GM12878 (cell line): ENCODE measurements around the gene C10orf90. TPM values are rescaled to one million over a fixed set of nuclear protein-coding genes. Genes with fewer than 3 reads are reported as not detected.

Source experiments
- ATAC-seq: fragments of 200-7000 bp; cut with Tn5 transposase; 3 replicates; pipeline ENCODE4 v1.9.1; 2020; ENCODE audit warnings: mild to moderate bottlenecking, moderate library complexity
- BruUV-seq: library from RNA; stranded (reverse); fragments of 400-500 nt; replicated peaks from 2 replicates; lab custom pipeline; 2021; lab: Mats Ljungman, UMichigan
- CTCF ChIA-PET: fragments of 300-600 bp; sonication (Branson Sonifier 250); formaldehyde crosslinking; extraction: SDS; loops from one replicate; lab custom pipeline; 2021; ENCODE audit warnings: inconsistent platforms; lab: Yijun Ruan, JAX
- POLR2A ChIA-PET: fragments of 350-600 bp; formaldehyde crosslinking; extraction: SDS; loops from one replicate; lab custom pipeline; 2021; ENCODE audit warnings: inconsistent platforms; lab: Charles Lee
- RAD21 ChIA-PET: fragments of 300-600 bp; sonication (Branson Sonifier 250); formaldehyde crosslinking; loops from one replicate; lab custom pipeline; 2023; ENCODE audit warnings: antibody characterized with exemption; ENCODE audit not compliant: unreplicated experiment; lab: Charles Lee
- SMC1A ChIA-PET: fragments of 300-600 bp; sonication (Branson Sonifier 250); formaldehyde crosslinking; loops from one replicate; lab custom pipeline; 2023; ENCODE audit not compliant: unreplicated experiment, uncharacterized antibody; lab: Charles Lee
- DNase-seq: peaks from one replicate; pipeline ENCODE4 v3.0.0-alpha.2; 2011; ENCODE audit warnings: low read depth, low spot score
- FAIRE-seq: peaks from 3 replicates; lab custom pipeline; 2011; peaks lifted over from hg19 to GRCh38; lab: Jason Lieb, UNC
- H2AFZ ChIP-seq: 2 replicates; pipeline ENCODE4 v1.6.0; 2011; ENCODE audit warnings: low read depth, low read length, control low read depth; ENCODE audit not compliant: control insufficient read depth
- H3K27ac ChIP-seq: 2 replicates; pipeline ENCODE4 v1.5.1; 2011; ENCODE audit warnings: control low read depth; ENCODE audit not compliant: control insufficient read depth, insufficient read depth
- H3K27me3 ChIP-seq, 2 experiments: replicated peaks in 1 of 2; 2 replicates each; pipeline versions ENCODE4 v1.6.0 to v1.6.1; 2011; ENCODE audit warnings: low read length in 1 of 2; ENCODE audit not compliant: control insufficient read depth in 2 of 2, insufficient read depth in 2 of 2
- H3K36me3 ChIP-seq, 2 experiments: 2 replicates each; pipeline ENCODE4 v1.5.1; 2011; ENCODE audit warnings: low read length in 1 of 2; ENCODE audit not compliant: control insufficient read depth in 2 of 2, insufficient read depth in 2 of 2
- H3K4me1 ChIP-seq: 2 replicates; pipeline ENCODE4 v1.6.1; 2011; ENCODE audit warnings: mild to moderate bottlenecking, low read length, moderate library complexity, mixed read lengths; ENCODE audit not compliant: control insufficient read depth, insufficient read depth
- H3K4me2 ChIP-seq: 2 replicates; pipeline ENCODE4 v1.6.0; 2011; ENCODE audit warnings: control low read depth; ENCODE audit not compliant: control insufficient read depth, insufficient read depth
- H3K4me3 ChIP-seq: fragments of 200-600 bp; sonication (generic); 2 replicates; pipeline ENCODE4 v1.5.1; 2016
- H3K79me2 ChIP-seq: 2 replicates; pipeline ENCODE4 v1.6.0; 2011; ENCODE audit warnings: low read length; ENCODE audit not compliant: control insufficient read depth, insufficient read depth
- H3K9ac ChIP-seq: 2 replicates; pipeline ENCODE4 v1.8.0; 2011; ENCODE audit warnings: low read length, control low read depth, mixed read lengths; ENCODE audit not compliant: control insufficient read depth, insufficient read depth
- H3K9me3 ChIP-seq: replicated peaks from 3 replicates; pipeline ENCODE4 v1.5.1; 2011; ENCODE audit warnings: mild to moderate bottlenecking, low read length; ENCODE audit not compliant: control insufficient read depth, insufficient read depth
- H4K20me1 ChIP-seq: 2 replicates; pipeline ENCODE4 v1.6.0; 2011; ENCODE audit not compliant: control insufficient read depth, insufficient read depth
- DPF2 ChIP-seq: fragments of 450-650 bp; IDR thresholded peaks from 2 replicates; pipeline ENCODE4 v1.6.1; 2017; ENCODE audit warnings: mild to moderate bottlenecking
- MTA3 ChIP-seq: IDR thresholded peaks from 2 replicates; pipeline ENCODE4 v1.6.1; 2012; ENCODE audit warnings: low read length, inconsistent platforms, borderline replicate concordance
- NFXL1 ChIP-seq: fragments of 450-650 bp; IDR thresholded peaks from 2 replicates; pipeline ENCODE4 v1.6.1; 2017; ENCODE audit warnings: antibody characterized with exemption, mild to moderate bottlenecking, borderline replicate concordance
- PRDM15 ChIP-seq: fragments of 450-650 bp; formaldehyde crosslinking; IDR thresholded peaks from 2 replicates; pipeline ENCODE4 v1.4.0; 2020; ENCODE audit warnings: mild to moderate bottlenecking, moderate library complexity
- ZNF622 ChIP-seq: fragments of 450-650 bp; IDR thresholded peaks from 2 replicates; pipeline ENCODE4 v1.6.1; 2017; ENCODE audit warnings: mild to moderate bottlenecking, inconsistent platforms
- WGBS: methylation state at CpG from one replicate; pipeline ENCODE4 v1.1.6; 2016; ENCODE audit warnings: low lambda C conversion rate; ENCODE audit not compliant: insufficient replicate concordance, insufficient coverage; ENCODE audit errors: missing lambda C conversion rate; 5-methylcytosine and 5-hydroxymethylcytosine counted together
- in situ Hi-C: fragments of 300-500 bp; cut with MboI; formaldehyde crosslinking; loops from 9 replicates; pipeline ENCODE4 v1.14.3; 2018; ENCODE audit warnings: mixed read lengths
- intact Hi-C: fragments of 100-400 bp; cut with micrococcal nuclease; formaldehyde crosslinking; loops from one replicate; pipeline ENCODE4 v1.14.2; 2022; ENCODE audit not compliant: unreplicated experiment
- polyA plus RNA-seq, 11 experiments: library from polyadenylated mRNA; depleted of rRNA in 4 of 11; unstranded in 6 of 11; stranded (reverse) in 5 of 11; fragments of >200 nt; fragmentation: Nextera tagmentation in 4 of 11; fragmentation: Illumina TruSeq in 1 of 11; extraction: Ambion mirVana in 4 of 11; extraction: Trizol in 1 of 11; gene quantifications; 1 replicate in 1 of 11; 2 replicates in 10 of 11; pipeline versions ENCODE4 v1.2.1 to v1.2.3, GENCODE V29; 2011 to 2016; ENCODE audit warnings: inconsistent platforms in 2 of 11, missing spikeins in 2 of 11, low read depth in 1 of 11
- total RNA-seq, 4 experiments: library from RNA; depleted of rRNA in 3 of 4; stranded (reverse); fragments of >200 nt in 3 of 4; fragmentation: Illumina TruSeq in 1 of 4; extraction: Trizol in 1 of 4; gene quantifications; 2 replicates each; pipeline versions ENCODE4 v1.2.1 to v1.2.3, GENCODE V29; 2013 to 2021

Gene C10orf90
- total and polyA plus RNA-seq, 10 of the 15 experiments (the other 5 are each of a cell fraction or from before 2014, with no cell fraction given), result 0.04 TPM; not detected in 9

DNA sequence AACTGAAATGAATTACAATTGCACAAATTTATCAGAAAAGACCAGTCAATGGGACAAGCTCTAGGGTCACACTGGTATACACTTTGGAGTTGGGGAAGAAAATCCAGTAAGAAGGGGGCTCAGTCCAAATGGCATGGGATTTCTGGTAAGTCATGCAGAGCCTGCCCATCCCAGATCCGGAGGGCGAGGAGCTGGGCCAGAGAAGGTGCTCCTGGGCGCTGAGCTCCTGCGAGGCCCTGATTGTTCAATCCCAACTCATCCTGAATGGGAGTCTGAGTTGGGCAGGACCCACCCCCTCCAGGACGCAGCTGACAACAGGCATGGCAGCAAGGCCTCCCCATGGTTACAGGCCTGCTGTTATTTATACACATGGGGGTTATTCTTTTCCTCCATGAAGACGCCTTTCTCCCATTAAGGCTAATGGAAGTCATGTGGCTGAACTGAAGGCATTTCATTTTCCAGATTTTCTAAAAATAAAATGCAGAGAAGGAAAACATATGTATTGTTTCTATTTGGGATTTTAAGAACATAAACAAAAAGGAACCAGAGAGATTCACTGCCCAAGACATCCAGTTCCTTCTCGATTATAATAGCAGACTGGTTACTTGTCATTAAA is 191.1 kb downstream of the C10orf90 start (continued):
- TF ChIP-seq NFXL1, result no peak

- 11% methylated on average over 6 of the region's 6 CpGs for WGBS
- TF ChIP-seq ZNF622, result no peak
- TF ChIP-seq PRDM15, result no peak
- no peak for TF ChIP-seq DPF2
- no peak for TF ChIP-seq MTA3
- SMC1A ChIA-PET, result no interaction called here
- DNase-seq, result no peak
- no peaks in the 10 kb centered on the region for H3K27me3 ChIP-seq
- intact Hi-C loops (no loop called here), in situ Hi-C loops (no loop called here)
- H3K27ac ChIP-seq, result no peak overlapping the region
- H3K4me1 ChIP-seq, result no peaks in the 10 kb centered on the region
- RAD21 ChIA-PET, result no interaction called here
- no peaks in the 10 kb centered on the region for H4K20me1 ChIP-seq
- H2AFZ ChIP-seq, result no peak overlapping the region
- CTCF ChIA-PET, result no interaction called here
- POLR2A ChIA-PET, result no interaction called here
- H3K4me2 ChIP-seq, result no peak overlapping the region
- H3K79me2 ChIP-seq, result no peaks in the 10 kb centered on the region
- H3K9ac ChIP-seq, result no peak overlapping the region
- BruUV-seq, result no TSS peak
- ATAC-seq, result no peak
- no peaks in the 10 kb centered on the region for H3K9me3 ChIP-seq
- H3K4me3 ChIP-seq, result no peak overlapping the region
- H3K36me3 ChIP-seq, result no peaks in the 10 kb centered on the region
- no peak for FAIRE-seq
These were observed 191.9 kb downstream of the C10orf90 start for GRCh38 chr10:126478546-126478945.
